ENCODE data around the gene SUCLG2. TPM values are rescaled to one million over a fixed set of nuclear protein-coding genes. Genes with fewer than 3 reads are reported as not detected.

SUCLG2 gene
- polyA plus RNA-seq, 2 of the 4 experiments (the other 2 are of a cell fraction), result 39.8 to 61.3 TPM

DNA sequence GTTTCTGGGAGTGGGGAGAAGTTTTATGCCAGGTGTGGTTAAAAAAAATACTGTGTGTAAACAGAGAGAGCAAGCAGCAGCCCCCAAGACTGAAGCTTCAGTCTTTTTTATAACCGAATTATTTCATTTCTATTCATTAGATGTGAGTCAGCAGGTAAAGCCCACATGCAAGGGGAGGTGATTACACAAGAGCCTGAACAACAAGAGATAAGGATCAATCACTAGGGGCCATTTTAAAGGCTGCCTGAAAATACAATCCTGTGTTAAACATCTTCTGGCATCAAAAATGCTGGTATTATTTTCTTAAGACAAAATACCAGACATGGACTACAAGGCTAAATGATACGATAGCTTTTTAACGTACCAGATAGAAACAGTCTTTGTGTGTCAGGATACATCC lies 217.3 kb downstream of the SUCLG2 start:
- DNase-seq (ENCODE audit: low read depth in 1 of 2, low spot score in 1 of 2) (no peak), ATAC-seq (no peak), FAIRE-seq (no peak)
- 66% methylated on average over 3 of the region's 3 CpGs for WGBS (ENCODE audit: missing lambda C conversion rate)
- peaks cover 3% of the 10 kb centered on the region; the same call in 1 of the 3 replicates for H3K4me1 ChIP-seq
- TF ChIP-seq ZC3H11A (IDR thresholded peaks at IDR 0.05) (no peak), NR3C1 (IDR thresholded peaks at IDR 0.05) (no peak), USF2 (IDR thresholded peaks at IDR 0.05) (no peak), E2F6 (IDR thresholded peaks at IDR 0.05; ENCODE audit: borderline replicate concordance, low read depth) (no peak), FOSB (CRISPR knock-in tag; IDR thresholded peaks at IDR 0.05) (no peak), JUN (IDR thresholded peaks at IDR 0.05) (no peak), POLR2AphosphoS2 (conservative IDR thresholded peaks at IDR 0.05; ENCODE audit: low read length) (no peak)
- no peak overlapping the region for H3K4me3 ChIP-seq
- CTCF ChIA-PET, result no interaction called here
- H3K9me3 ChIP-seq, result no peaks in the 10 kb centered on the region
- no peak overlapping the region for H3K27ac ChIP-seq
- H3K4me2 ChIP-seq, result no peak overlapping the region
- POLR2A ChIA-PET, result no interaction called here

DNA sequence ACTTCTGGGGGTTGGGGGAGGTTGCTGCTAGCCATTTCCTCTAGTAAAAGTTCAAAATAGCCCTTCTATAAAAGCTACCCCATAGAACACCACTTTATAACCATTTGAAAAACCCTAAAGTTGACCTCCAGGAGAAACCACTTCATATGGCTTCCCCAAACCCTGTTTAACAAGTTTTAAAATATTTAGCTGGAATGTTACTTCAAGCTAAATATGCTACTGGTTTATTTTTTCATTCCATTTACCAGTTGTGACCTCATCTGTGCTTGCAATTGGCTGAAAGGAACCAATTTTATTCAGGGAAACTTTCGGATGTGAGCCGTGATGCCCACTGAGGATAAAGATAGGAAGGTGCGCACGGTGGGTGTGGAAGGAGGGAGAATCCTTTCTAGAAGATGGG lies 221.3 kb downstream of the SUCLG2 start:
- Histone ChIP-seq H3K4me2 (no peak overlapping the region), H3K4me3 (no peak overlapping the region), H3K9me3 (no peaks in the 10 kb centered on the region), H3K27ac (no peak overlapping the region), H3K4me1 (peaks cover 3% of the 10 kb centered on the region; the same call in 1 of the 3 replicates)
- CTCF ChIA-PET, result interaction anchor here (0.6 to 1.8 kb wide), 2 partner anchors 15 to 125 kb away, joined by 3 to 5 read pairs; no protein-coding TSS in a partner anchor
- no peak for DNase-seq (ENCODE audit: low read depth in 1 of 2, low spot score in 1 of 2)
- WGBS (ENCODE audit: missing lambda C conversion rate), result 100% methylated on average over 4 of the region's 4 CpGs
- POLR2A ChIA-PET, result no interaction called here
- no peak for ATAC-seq
- TF ChIP-seq KDM5A (IDR thresholded peaks at IDR 0.05) (no peak), MAFK (IDR thresholded peaks at IDR 0.05; ENCODE audit: partially characterized antibody) (no peak), MYC (IDR thresholded peaks at IDR 0.05; ENCODE audit: borderline replicate concordance, low read length) (no peak), SREBF2 (IDR thresholded peaks at IDR 0.05) (no peak), HEYL (CRISPR knock-in tag; IDR thresholded peaks at IDR 0.05) (no peak), RFX5 (IDR thresholded peaks at IDR 0.05) (no peak), ZNF302 (CRISPR knock-in tag; IDR thresholded peaks at IDR 0.05) (no peak)
- FAIRE-seq, result no peak

GRCh38 chr3:67431887-67432286 lies 222.5 kb downstream of the SUCLG2 start:
- POLR2A ChIA-PET, result no interaction called here
- ATAC-seq (no peak), DNase-seq (ENCODE audit: low read depth in 1 of 2, low spot score in 1 of 2) (no peak), FAIRE-seq (no peak)
- Histone ChIP-seq H3K4me1 (0 out of 3 replicates have a peak, but pooled peaks cover under 1% of the 10 kb centered on the region), H3K27ac (no peak overlapping the region), H3K4me3 (no peak overlapping the region), H3K9me3 (no peaks in the 10 kb centered on the region), H3K4me2 (no peak overlapping the region)
- 73% methylated on average over 1 of the region's 1 CpG for WGBS (ENCODE audit: missing lambda C conversion rate)
- TF ChIP-seq POLR2A (IDR thresholded peaks at IDR 0.05; ENCODE audit: low read length) (no peak), RAD21 (conservative IDR thresholded peaks at IDR 0.05 in 1 of 2, IDR thresholded peaks at IDR 0.05 in 1 of 2) (no peak), EHMT2 (IDR thresholded peaks at IDR 0.05; ENCODE audit: low read depth) (no peak), GATA3 (IDR thresholded peaks at IDR 0.05; ENCODE audit: borderline replicate concordance) (no peak), KDM1A (IDR thresholded peaks at IDR 0.05; ENCODE audit: low read depth) (no peak), RFX5 (IDR thresholded peaks at IDR 0.05) (no peak), PBX3 (IDR thresholded peaks at IDR 0.05) (no peak), ZFP36 (IDR thresholded peaks at IDR 0.05; ENCODE audit: borderline replicate concordance, partially characterized antibody) (no peak), SREBF2 (IDR thresholded peaks at IDR 0.05) (no peak), NFE2L2 (conservative IDR thresholded peaks at IDR 0.05; ENCODE audit: low read length) (no peak), NPAS2 (CRISPR knock-in tag; IDR thresholded peaks at IDR 0.05; ENCODE audit: borderline replicate concordance) (no peak)
- TF ChIP-seq, protein P1, sequence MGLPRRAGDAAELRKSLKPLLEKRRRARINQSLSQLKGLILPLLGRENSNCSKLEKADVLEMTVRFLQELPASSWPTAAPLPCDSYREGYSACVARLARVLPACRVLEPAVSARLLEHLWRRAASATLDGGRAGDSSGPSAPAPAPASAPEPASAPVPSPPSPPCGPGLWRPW (IDR thresholded peaks at IDR 0.05), result no peak
- CTCF ChIA-PET, result interaction anchor here (1.8 kb wide), 1 partner anchor 14 kb away, joined by 5 read pairs; no protein-coding TSS in a partner anchor
